ENCODE measurements around the gene GSTK1.

- no peak for TF ChIP-seq CTCF (IDR thresholded peaks at IDR 0.05; ENCODE audit: low read depth, low read length, poor library complexity, severe bottlenecking)
- TF ChIP-seq EZH2phosphoT487 (IDR thresholded peaks at IDR 0.05; ENCODE audit: borderline replicate concordance, low read length) = no peak
Measured at GRCh38 chr7:143308632-143309031, 45.4 kb downstream of the GSTK1 start.
